Measurements from ENCODE around the gene PLEKHA4.
"Not testable (repeated sequence)": the region's sequence is repeated elsewhere in the genome, so short reads cannot be mapped to it uniquely, and the experiment has no call there.

PLEKHA4 gene

GRCh38 chr19:48868114-48868886 is at the start of gene PLEKHA4:
PLEKHA4 (minus strand) TSS chr19:48868617; CDS start chr19:48867620, 997 bp downstream.
- H3K36me3 ChIP-seq (ENCODE audit: control insufficient read depth, insufficient read depth, low read length) = no peaks in the 10 kb centered on the region
- H3K4me3 ChIP-seq (ENCODE audit: low read length) = no peak within 1 kb of the TSS
- peaks cover 4% of the 10 kb centered on the region; the same call in 1 of the 2 replicates for H3K4me1 ChIP-seq (ENCODE audit: control insufficient read depth, insufficient read depth, low read length)
- H3K27me3 ChIP-seq (ENCODE audit: control insufficient read depth, insufficient read depth, low read length) = no peaks in the 10 kb centered on the region
- no peaks in the 10 kb centered on the region for H3K9me3 ChIP-seq (ENCODE audit: control insufficient read depth, insufficient read depth, low read length)
- 100% methylated on average over 1 of the region's 11 CpGs for WGBS (ENCODE audit: insufficient coverage, insufficient read length)
- no peak within 1 kb of the TSS for H3K27ac ChIP-seq (ENCODE audit: low read length)
- no peak for DNase-seq (ENCODE audit: low read depth, low spot score)

GRCh38 chr19:48918071-48918470 is 49.7 kb upstream of the PLEKHA4 start:
- Histone ChIP-seq H3K36me3 (ENCODE audit: control insufficient read depth, insufficient read depth, low read length) (peaks cover 27% of the 10 kb centered on the region), H3K4me1 (ENCODE audit: control insufficient read depth, insufficient read depth, low read length) (no peaks in the 10 kb centered on the region), H3K9me3 (ENCODE audit: control insufficient read depth, insufficient read depth, low read length) (no peaks in the 10 kb centered on the region), H3K4me3 (ENCODE audit: low read length) (no peak overlapping the region), H3K27ac (ENCODE audit: low read length) (no peak overlapping the region), H3K27me3 (ENCODE audit: control insufficient read depth, insufficient read depth, low read length) (no peaks in the 10 kb centered on the region)
- no CpG with 5 or more reads among the region's 6 CpGs for WGBS (ENCODE audit: insufficient coverage, insufficient read length)
- no peak for DNase-seq (ENCODE audit: low read depth, low spot score)

GRCh38 chr19:48915757-48916156 is 47.3 kb upstream of the PLEKHA4 start:
- H3K4me3 ChIP-seq (ENCODE audit: low read length) = no peak overlapping the region
- H3K4me1 ChIP-seq (ENCODE audit: control insufficient read depth, insufficient read depth, low read length) = no peaks in the 10 kb centered on the region
- H3K9me3 ChIP-seq (ENCODE audit: control insufficient read depth, insufficient read depth, low read length) = no peaks in the 10 kb centered on the region
- no peak overlapping the region for H3K27ac ChIP-seq (ENCODE audit: low read length)
- 100% methylated on average over 2 of the region's 8 CpGs for WGBS (ENCODE audit: insufficient coverage, insufficient read length)
- no peaks in the 10 kb centered on the region for H3K27me3 ChIP-seq (ENCODE audit: control insufficient read depth, insufficient read depth, low read length)
- peaks cover 18% of the 10 kb centered on the region; the same call in 1 of the 2 replicates for H3K36me3 ChIP-seq (ENCODE audit: control insufficient read depth, insufficient read depth, low read length)
- no peak for DNase-seq (ENCODE audit: low read depth, low spot score)

GRCh38 chr19:48914181-48914580 is 45.8 kb upstream of the PLEKHA4 start:
- no peak for DNase-seq (ENCODE audit: low read depth, low spot score)
- WGBS (ENCODE audit: insufficient coverage, insufficient read length) = no CpG with 5 or more reads among the region's 8 CpGs
- Histone ChIP-seq H3K27me3 (ENCODE audit: control insufficient read depth, insufficient read depth, low read length) (no peaks in the 10 kb centered on the region), H3K9me3 (ENCODE audit: control insufficient read depth, insufficient read depth, low read length) (no peaks in the 10 kb centered on the region), H3K4me3 (ENCODE audit: low read length) (no peak overlapping the region), H3K36me3 (ENCODE audit: control insufficient read depth, insufficient read depth, low read length) (peaks cover 18% of the 10 kb centered on the region; the same call in 1 of the 2 replicates), H3K27ac (ENCODE audit: low read length) (no peak overlapping the region), H3K4me1 (ENCODE audit: control insufficient read depth, insufficient read depth, low read length) (no peaks in the 10 kb centered on the region)

GRCh38 chr19:48913114-48913889 is 44.9 kb upstream of the PLEKHA4 start:
- Histone ChIP-seq H3K9me3 (ENCODE audit: control insufficient read depth, insufficient read depth, low read length) (no peaks in the 10 kb centered on the region), H3K4me1 (ENCODE audit: control insufficient read depth, insufficient read depth, low read length) (no peaks in the 10 kb centered on the region), H3K4me3 (ENCODE audit: low read length) (no peak overlapping the region), H3K27ac (ENCODE audit: low read length) (no peak overlapping the region), H3K36me3 (ENCODE audit: control insufficient read depth, insufficient read depth, low read length) (peaks cover 24% of the 10 kb centered on the region), H3K27me3 (ENCODE audit: control insufficient read depth, insufficient read depth, low read length) (no peaks in the 10 kb centered on the region)
- WGBS (ENCODE audit: insufficient coverage, insufficient read length) = no CpG with 5 or more reads among the region's 9 CpGs
- no peak for DNase-seq (ENCODE audit: low read depth, low spot score)

GRCh38 chr19:48910803-48911202 is 42.4 kb upstream of the PLEKHA4 start:
- H3K36me3 ChIP-seq (ENCODE audit: control insufficient read depth, insufficient read depth, low read length) = peaks cover 26% of the 10 kb centered on the region
- DNase-seq (ENCODE audit: low read depth, low spot score) = no peak
- no peaks in the 10 kb centered on the region for H3K9me3 ChIP-seq (ENCODE audit: control insufficient read depth, insufficient read depth, low read length)
- H3K27ac ChIP-seq (ENCODE audit: low read length) = no peak overlapping the region
- H3K27me3 ChIP-seq (ENCODE audit: control insufficient read depth, insufficient read depth, low read length) = no peaks in the 10 kb centered on the region
- H3K4me1 ChIP-seq (ENCODE audit: control insufficient read depth, insufficient read depth, low read length) = no peaks in the 10 kb centered on the region
- WGBS (ENCODE audit: insufficient coverage, insufficient read length) = no CpG with 5 or more reads among the region's 2 CpGs
- H3K4me3 ChIP-seq (ENCODE audit: low read length) = no peak overlapping the region

GRCh38 chr19:48909424-48910077 is 41.1 kb upstream of the PLEKHA4 start:
- peaks cover 32% of the 10 kb centered on the region for H3K36me3 ChIP-seq (ENCODE audit: control insufficient read depth, insufficient read depth, low read length)
- not testable (repeated sequence) for H3K9me3 ChIP-seq (ENCODE audit: control insufficient read depth, insufficient read depth, low read length); H3K27ac ChIP-seq (ENCODE audit: low read length); H3K27me3 ChIP-seq (ENCODE audit: control insufficient read depth, insufficient read depth, low read length); H3K4me1 ChIP-seq (ENCODE audit: control insufficient read depth, insufficient read depth, low read length); H3K4me3 ChIP-seq (ENCODE audit: low read length); DNase-seq (ENCODE audit: low read depth, low spot score)
- no CpG with 5 or more reads among the region's 11 CpGs for WGBS (ENCODE audit: insufficient coverage, insufficient read length)

GRCh38 chr19:48907671-48908070 is 39.3 kb upstream of the PLEKHA4 start:
- WGBS (ENCODE audit: insufficient coverage, insufficient read length) = no CpG with 5 or more reads among the region's 14 CpGs
- H3K27me3 ChIP-seq (ENCODE audit: control insufficient read depth, insufficient read depth, low read length) = no peaks in the 10 kb centered on the region
- H3K36me3 ChIP-seq (ENCODE audit: control insufficient read depth, insufficient read depth, low read length) = peaks cover 19% of the 10 kb centered on the region
- no peaks in the 10 kb centered on the region for H3K4me1 ChIP-seq (ENCODE audit: control insufficient read depth, insufficient read depth, low read length)
- H3K4me3 ChIP-seq (ENCODE audit: low read length) = no peak overlapping the region
- no peak overlapping the region for H3K27ac ChIP-seq (ENCODE audit: low read length)
- no peak for DNase-seq (ENCODE audit: low read depth, low spot score)
- H3K9me3 ChIP-seq (ENCODE audit: control insufficient read depth, insufficient read depth, low read length) = no peaks in the 10 kb centered on the region

GRCh38 chr19:48906324-48906723 is 37.9 kb upstream of the PLEKHA4 start:
- DNase-seq (ENCODE audit: low read depth, low spot score) = no peak
- no peak overlapping the region for H3K27ac ChIP-seq (ENCODE audit: low read length)
- no CpG with 5 or more reads among the region's 10 CpGs for WGBS (ENCODE audit: insufficient coverage, insufficient read length)
- no peaks in the 10 kb centered on the region for H3K4me1 ChIP-seq (ENCODE audit: control insufficient read depth, insufficient read depth, low read length)
- H3K4me3 ChIP-seq (ENCODE audit: low read length) = no peak overlapping the region
- no peaks in the 10 kb centered on the region for H3K27me3 ChIP-seq (ENCODE audit: control insufficient read depth, insufficient read depth, low read length)
- peaks cover 17% of the 10 kb centered on the region for H3K36me3 ChIP-seq (ENCODE audit: control insufficient read depth, insufficient read depth, low read length)
- no peaks in the 10 kb centered on the region for H3K9me3 ChIP-seq (ENCODE audit: control insufficient read depth, insufficient read depth, low read length)

GRCh38 chr19:48905664-48906063 is 37.2 kb upstream of the PLEKHA4 start:
- H3K4me3 ChIP-seq (ENCODE audit: low read length) = no peak overlapping the region
- no peaks in the 10 kb centered on the region for H3K27me3 ChIP-seq (ENCODE audit: control insufficient read depth, insufficient read depth, low read length)
- H3K4me1 ChIP-seq (ENCODE audit: control insufficient read depth, insufficient read depth, low read length) = no peaks in the 10 kb centered on the region; the same call in 1 of the 2 replicates
- peaks cover 14% of the 10 kb centered on the region for H3K36me3 ChIP-seq (ENCODE audit: control insufficient read depth, insufficient read depth, low read length)
- no peaks in the 10 kb centered on the region for H3K9me3 ChIP-seq (ENCODE audit: control insufficient read depth, insufficient read depth, low read length)
- H3K27ac ChIP-seq (ENCODE audit: low read length) = no peak overlapping the region
- DNase-seq (ENCODE audit: low read depth, low spot score) = no peak
- WGBS (ENCODE audit: insufficient coverage, insufficient read length) = no CpG with 5 or more reads among the region's 14 CpGs
